Hematopoietic multipotent progenitor cell treated with erythropoietin and hydrocortisone succinate and interleukin-3 and kit ligand, for 6 days (in vitro differentiated cells): ENCODE data around the gene CAPZA1.
"Not testable (repeated sequence)": the region's sequence is repeated elsewhere in the genome, so short reads cannot be mapped to it uniquely, and the experiment has no call there.

Experiments used
- DNase-seq: peaks from one replicate; pipeline ENCODE4 v3.0.0-alpha.2; 2015

The CAPZA1 gene

DNA sequence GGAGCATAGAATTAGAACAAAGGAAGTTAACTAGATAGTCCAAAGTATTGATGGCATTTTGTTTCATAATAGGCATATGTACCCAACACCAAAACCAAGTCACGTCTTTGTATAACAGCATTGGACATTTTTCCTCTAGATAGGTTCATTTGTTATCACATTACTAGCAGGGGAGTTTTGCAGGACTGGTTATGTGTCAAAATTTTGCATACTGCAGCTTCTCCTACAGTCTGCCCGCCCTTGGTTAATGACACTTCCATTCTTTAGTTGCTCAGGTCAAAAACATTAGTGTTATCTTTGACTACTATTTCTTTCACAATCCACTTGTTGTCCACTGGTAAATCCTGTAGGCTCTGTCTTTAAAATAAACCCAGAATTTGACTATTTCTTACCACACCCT, 8.9 kb downstream of the CAPZA1 start:
- DNase-seq = peak; percentile 35

DNA sequence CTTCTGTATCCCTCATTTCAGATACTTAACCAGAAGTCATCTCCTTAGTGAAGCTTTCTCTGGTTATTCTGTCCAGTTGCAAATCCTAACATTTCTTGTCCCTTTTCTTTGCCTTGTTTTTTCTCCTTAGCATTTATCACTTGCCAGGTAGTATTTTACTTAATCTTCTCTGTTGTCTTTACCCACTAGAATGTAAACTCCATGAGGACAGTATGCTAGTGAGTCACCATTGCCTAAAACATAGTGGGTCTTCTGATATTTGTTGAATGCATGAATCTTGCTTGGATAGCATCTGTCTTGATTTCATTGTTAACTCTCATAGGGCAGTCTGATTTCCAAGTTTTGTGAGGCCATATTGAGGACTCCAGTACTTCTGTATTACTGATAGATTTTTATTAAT, 9.6 kb downstream of the CAPZA1 start:
- no peak for DNase-seq

DNA sequence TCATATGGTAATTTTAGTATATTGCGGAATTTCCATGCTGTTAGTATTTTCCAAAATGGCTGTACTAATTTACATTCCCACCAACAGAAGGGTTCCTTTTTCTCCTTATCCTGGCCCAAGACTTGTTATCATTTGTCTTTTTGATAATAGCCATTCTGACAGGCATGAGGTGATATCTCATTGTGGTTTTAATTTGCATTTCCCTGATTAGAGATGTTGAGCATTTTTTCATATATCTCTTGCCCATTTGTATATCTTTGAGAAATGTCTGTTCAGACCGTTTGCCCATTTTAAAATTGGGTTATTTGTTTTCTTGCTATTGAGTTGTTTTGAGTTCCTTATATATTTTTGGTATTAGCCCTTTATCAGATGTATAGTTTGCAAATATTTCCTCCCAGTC, 14.0 kb downstream of the CAPZA1 start:
- DNase-seq = peak; percentile 51

DNA sequence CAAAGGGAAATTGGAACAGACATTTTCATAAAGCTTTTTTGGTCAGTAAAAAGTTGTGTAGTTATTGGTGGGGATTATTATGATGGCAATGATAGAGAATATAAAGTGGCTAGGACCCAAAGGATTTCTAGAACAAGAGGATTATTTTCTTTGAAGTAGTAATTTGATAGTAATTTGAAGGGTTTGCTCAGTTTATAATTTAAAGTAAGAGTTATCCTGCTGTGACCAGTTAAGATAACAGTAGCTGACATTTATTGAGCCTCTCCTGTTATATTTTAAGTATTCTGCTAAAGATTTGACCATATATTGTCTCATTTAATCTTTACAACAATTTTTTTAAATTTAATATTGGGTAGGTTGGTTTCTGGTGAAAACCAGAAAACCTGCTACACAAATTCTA, 14.7 kb downstream of the CAPZA1 start:
- no peak for DNase-seq

DNA sequence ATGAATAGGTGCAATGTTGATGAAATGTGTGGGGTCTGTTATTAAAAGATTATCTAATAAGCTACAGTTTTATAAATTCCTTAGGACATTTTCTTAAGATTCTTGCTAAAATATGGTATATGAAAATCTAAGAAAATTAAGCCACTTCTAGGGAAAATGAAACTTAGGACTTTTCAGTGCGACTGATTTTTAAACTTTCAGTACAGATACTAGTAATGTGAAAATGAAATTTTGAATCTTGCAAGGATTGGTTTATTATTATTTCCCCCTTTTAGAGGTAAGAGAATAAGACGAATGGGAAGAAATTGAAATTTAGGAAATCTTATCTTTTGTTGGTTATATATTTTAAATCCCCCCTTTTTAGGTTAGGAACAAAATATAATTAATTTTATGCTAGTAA, 16.4 kb downstream of the CAPZA1 start:
- no peak for DNase-seq

DNA sequence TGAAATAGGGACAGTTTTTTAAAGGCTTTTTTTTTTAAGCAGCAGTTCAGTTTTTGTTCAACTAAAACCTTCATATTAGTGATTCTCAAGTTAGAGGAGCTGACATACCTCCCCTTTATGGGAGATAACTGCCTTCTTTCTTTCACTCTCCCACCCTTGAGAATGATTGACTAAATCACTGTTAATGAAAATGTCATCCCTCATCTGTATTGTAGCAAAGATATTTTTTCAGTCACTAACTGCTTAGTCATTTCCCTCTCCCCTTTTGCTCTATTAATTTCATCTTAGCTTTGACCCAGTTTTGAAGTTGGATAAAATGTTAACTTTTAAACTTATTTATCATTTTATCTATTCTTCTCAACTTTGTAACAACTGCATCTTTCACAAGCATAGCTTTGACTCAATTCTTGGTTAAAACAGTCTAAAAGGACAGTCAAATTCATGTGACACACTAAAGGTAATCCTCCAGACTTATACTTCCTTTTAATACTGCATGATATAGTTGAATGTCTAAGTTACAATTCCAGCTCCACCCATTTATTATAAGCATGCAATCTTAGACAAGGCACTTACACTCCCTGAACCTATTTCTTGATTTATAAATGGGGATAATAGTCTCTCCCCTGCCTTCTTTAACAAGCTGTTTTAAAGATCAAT, 17.1 kb downstream of the CAPZA1 start:
- DNase-seq = no peak

DNA sequence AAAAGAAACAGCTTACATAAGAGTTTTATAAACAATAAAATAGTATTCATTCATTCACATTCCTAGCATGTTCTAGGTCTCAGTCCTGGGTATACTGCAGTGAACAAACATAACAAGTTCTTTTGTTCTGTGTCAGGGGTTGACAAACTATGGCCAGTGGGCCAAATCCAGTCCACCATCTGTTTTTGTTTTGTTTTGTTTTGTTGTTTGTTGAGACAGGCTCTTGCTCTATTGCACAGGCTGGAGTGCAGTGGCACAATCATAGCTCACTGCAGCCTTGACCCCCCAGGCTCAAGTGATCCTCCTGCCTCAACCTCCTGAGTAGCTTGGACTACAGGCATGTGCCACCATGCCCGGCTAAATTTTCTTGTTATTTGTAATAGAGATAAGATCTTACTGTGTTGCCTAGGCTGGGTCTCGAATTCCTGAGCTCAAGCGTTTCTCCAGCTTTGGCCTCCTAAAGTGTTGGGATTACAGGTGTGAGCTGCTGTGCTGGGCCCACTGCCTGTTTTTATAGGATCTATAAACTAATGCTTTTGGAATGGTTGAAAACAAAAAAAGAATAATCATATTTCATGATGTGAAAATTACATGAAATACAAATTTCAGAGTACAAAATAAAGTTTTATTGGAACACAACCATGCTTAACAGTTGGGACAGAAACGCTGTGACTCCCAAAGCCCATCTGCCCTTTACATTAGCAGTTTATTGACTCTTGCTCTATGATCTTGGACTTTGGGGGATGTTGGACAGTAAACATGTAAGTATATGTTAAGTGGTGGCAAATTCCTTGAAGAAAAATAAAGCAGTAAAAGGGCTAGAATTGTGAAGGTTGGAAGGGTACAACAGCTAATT, 17.9 kb downstream of the CAPZA1 start:
- DNase-seq = no peak

DNA sequence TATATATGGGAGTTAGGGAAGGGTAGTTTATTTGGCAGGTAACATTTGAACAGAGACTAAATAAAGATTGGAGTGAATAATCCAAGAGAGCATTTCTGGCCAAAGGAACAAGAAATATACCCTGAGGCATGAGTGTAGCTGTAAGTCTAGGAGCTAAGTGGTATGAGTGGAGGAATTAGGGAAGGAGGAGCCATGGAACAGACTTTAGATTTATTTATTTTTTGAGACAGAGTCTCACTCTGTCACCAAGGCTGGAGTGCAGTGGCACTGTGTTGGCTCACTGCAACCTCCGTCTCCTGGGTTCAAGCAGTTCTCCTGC, 18.4 kb downstream of the CAPZA1 start:
- no peak for DNase-seq

DNA sequence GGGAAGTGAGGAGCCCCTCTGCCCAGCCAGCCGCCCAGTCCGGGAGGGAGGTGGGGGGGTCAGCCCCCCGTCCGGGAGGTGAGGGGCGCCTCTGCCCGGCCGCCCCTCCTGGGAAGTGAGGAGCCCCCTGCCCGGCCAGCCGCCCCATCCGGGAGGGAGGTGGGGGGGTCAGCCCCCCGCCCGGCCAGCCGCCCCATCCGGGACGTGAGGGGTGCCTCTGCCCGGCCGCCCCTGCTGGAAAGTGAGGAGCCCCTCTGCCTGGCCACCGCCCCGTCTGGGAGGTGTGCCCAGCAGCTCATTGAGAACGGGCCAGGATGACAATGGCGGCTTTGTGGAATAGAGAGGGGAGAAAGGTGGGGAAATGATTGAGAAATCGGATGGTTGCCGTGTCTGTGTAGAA, 20.8 kb downstream of the CAPZA1 start:
- DNase-seq = not testable (repeated sequence)

DNA sequence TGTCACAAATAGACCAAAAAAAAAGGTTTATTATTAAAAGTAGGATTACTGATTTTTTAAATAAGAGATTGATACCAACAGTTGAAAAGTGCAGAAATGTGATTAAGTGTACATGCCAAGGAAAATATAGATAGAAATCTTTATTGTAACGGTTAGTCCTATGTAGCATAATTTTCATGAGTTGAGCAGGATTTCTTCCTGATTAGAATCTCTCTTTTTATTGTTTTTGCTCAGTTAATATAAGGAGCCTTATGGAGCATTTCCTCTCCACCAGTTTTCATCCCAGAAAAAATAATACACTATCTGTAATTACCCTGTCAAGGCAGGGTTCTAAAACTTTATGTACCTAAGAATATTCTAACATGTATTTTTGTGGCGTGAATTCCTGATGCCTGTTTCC, 23.4 kb downstream of the CAPZA1 start:
- no peak for DNase-seq

DNA sequence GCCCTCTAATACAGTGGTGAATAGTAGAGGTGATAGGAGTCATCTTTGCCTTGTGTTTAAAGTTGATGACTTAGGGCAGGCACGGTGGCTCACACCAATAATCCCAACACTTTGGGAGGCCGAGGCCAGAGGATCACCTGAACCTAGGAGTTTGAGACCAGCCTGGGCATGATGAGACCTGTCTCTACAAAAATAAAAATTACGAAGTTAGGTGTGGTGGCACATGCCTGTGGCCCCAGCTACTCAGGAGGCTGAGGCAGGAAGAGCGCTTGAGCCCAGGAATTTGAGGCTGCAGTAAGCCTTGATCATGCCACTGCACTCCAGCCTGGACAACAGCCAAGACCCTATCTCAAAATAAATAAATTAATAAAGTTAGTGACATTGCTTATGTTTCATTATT, 26.6 kb downstream of the CAPZA1 start:
- no peak for DNase-seq

DNA sequence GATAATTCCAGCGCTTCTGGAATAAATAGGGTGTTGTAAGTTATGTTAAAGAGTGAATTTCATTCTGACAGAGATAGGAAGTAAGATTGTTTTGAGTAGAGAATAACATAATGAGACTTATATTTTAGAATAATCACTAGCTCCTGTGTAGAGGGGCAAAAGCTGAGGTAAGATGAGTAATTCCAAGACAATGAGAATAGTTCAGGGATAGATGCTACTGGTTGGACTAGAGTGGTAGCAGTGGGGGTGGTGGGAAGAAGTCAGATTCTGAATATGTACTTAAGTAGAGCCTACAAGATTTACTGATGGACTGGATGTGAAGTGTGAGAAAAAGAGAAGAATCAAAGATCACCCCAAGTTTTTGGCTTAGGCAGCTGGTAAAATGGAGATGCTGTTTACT, 31.6 kb downstream of the CAPZA1 start:
- no peak for DNase-seq

DNA sequence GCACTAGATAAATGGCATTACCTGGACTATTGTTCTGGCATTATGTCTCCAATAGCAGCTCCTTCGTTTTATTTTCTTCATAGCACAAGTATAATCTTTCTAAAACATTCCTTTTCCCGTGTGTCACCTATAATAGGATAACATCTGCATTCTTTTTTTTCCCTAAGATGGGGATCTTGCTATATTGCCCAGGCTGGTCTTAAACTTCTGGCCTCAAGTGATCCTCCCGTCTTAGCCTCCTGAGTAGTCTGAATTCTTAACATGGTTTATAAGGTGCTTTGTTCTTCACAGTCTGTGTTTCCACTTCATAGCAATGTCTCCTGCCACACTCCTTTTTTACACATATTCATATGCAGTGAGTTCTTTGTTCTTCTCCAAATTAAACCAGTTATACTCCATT, 46.2 kb downstream of the CAPZA1 start:
- no peak for DNase-seq

DNA sequence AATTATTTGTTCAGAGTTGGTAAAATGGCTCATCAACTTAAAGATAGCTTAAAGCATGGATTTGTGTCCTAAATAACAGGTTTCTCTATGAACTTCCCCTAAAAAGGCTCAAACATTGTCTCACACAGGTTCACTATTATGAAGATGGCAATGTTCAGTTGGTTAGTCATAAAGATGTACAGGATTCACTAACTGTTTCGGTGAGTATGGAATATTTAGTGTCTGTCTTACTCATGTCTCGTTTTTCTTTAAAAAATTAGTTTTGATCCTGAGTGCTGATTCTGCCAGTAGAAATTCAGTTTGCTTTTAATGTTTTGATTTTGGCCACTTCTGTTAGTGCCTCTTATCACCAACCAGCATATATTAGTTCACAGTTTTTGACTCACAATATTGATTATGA, 47.3 kb downstream of the CAPZA1 start:
- DNase-seq = no peak

DNA sequence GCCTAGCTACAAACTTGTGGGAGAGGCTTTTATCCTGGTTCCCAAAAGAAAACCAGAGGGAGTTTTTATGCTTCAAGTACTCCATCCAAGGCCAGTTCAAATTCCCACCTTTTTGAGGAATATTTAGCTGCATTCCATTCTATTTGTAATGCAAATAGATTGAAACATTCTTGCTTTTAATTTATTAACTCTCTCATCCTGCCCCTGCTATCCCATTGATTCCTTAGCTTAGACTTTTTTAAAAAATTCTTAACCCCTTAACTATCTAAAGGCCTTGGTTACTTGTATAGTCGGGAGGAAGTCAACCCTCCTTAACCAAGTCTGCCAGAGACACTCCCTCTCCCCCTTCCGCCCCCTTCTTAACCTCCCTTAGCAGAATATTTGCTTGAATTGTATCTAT, 52.4 kb downstream of the CAPZA1 start:
- no peak for DNase-seq

DNA sequence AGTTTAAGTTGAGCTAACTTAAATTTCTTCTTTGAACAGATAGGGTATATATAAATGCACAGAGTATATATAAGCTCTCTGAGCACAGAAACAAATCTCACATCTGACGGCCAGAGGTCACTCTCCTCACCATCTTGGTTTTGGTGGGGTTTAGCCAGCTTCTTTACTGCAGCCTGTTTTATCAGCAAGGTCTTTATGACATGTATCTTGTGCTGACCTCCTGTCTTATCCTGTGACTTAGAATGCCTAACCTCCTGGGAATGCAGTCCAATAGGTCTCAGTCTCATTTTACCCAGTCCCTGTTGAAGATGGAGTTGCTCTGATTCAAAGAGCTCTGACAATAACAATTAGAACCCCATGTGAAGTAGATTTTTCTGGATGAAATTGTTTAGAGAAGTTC, 53.2 kb downstream of the CAPZA1 start:
- no peak for DNase-seq

DNA sequence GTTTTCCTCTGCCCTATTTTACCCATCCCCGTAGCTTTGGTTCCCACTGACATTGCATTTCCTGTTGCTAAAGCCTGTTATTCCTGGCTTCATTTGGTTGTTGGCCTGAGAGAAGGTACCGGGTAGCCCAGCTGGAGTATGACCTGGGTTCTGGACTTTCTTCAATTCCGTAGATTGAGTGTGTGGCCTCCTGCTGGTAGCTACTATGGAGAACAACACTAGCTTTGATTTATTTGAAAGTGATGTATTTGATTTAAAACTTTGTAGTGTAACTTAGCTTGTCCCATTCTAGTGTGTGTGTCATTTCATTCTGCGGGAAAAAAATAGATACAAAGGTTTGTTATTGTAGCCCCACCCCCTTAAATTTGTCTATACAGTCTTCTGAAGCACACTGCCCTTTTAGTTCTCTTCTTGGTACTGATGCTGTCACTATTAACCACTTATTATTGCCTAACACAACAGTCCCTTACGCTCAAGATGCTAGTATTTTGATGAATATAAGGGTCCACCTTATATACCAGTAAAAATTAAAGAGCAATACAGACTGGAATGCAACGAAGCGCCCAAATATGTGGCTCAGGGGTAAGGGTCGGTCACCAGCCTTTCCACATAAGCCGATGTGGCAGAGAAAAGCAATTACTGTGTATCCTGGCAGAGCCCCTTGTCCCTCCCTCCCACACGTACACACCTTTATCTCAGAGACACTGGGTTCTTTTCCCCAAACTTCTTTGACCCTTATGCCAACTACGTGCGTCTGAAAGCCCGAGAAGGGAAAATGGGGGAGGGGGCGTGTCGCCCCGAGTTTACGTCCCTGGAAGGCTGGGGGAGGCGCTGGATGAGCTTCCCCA, 54.2 kb downstream of the CAPZA1 start:
- DNase-seq = peak; percentile 59

DNA sequence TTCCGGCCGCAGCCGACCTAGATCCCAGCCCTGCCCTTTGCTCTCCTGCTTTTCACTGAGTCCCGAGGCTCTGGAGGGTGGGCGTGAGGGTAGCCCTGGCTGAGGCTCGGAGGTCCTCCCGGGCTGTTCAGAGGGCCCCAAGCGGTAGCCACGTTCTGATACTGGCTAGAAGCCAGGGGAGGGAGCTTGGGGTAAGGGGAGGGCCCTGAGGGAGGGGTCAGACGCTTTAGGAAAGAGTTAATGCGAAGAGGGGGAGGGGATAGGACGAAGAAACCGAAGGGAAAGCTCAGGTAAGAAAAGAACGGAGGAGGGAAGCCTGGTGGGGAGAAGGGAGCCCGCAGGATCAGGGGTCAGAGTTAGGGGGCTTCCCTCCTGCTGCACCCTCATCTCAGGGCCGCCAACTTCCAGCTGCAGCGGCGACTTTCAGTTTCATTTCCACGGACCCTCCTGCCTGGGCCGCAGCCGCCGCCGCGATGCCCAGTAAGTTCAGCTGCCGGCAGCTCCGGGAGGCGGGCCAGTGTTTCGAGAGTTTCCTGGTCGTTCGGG, 54.9 kb downstream of the CAPZA1 start, which contains the start of gene MOV10:
Gene MOV10, plus strand, starts transcription at position 220 of the 546 bp plus-strand sequence. Its CDS starts 254 bp downstream, at position 474.
- DNase-seq = peak; percentile 84

DNA sequence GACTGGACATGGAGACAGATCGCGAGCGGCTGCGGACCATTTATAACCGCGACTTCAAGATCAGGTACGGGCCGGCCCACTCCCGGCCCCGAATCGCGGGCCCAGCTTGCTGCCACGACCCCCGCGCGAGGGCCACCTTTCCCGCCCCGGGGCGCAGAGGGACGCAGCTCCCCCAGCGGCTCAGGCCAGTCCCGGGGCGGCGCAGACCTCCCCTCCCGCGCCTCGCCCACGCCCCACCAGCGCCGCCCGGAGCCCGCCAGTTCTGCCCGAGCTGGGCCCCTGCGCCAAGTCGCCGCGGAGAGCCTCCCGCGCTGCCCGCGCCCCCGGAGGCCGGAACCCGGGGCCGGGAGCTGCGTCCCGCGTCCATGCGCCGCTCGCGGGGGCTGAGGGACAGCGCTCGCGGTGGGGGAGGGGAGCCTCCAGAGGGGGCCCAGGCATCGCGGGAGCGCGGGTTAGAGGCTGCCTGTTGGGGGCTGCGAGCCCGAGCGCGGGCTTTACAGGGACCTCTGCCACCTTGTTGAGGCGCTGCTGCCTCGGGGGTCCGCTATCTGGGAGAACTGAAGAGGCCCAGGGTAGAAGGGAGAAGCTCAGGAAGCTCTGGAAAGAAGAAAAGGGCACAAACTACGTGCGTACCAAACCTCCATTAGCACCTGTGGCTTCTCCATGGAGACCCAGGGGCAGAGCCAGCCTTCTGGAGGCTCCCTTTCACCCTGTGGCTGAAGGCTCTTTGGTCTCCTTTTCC, 55.5 kb downstream of the CAPZA1 start:
- peak; percentile 55 for DNase-seq

DNA sequence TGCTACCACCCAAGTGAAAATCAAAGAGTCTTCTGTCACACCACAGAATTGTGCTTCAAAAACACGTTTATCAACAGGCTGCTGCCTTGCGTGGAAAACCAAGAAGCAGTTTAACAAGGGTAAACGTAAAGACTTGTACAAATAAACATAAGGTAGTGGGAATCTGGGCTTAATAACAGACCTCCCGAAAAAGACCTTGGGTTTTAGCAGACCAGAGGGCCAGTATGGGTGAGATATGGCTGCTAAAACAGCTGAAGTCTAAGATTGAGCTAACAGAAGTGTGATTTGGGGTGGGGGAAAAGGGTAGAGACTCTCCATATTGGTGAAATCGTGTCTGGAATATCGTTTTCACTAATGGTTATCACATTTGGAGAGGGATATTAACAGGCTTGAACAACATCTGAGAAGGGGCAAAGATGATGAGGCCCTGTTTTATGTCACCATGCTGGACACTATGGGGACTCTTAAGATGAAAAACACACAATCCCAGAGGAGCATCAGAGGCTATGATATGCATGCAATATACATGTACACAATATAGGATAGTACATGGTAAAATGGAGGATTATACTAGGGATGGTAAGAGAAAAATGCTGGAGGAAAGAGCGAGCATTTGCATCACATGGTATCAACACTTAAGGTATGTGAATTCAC, 56.2 kb downstream of the CAPZA1 start:
- DNase-seq = no peak

DNA sequence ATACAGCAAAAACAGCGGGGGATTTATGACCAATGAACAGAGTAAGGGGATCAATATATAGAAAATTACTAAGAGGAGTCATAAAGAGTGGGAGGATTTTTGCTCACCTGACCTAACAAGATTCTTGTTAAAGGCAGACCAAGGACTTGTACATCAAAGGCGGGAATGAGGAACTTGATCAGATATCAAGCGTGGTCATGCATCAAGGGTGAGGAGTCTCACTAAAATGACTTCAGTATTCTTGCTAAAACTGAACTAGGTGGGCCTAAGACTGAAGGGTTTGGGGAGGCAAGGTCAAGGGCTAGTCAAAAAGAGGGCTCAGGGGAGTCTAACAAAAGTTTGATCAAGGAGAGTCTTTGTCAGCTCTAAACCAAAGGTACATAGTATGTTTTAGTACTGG, 56.9 kb downstream of the CAPZA1 start:
- peak; percentile 67 for DNase-seq

DNA sequence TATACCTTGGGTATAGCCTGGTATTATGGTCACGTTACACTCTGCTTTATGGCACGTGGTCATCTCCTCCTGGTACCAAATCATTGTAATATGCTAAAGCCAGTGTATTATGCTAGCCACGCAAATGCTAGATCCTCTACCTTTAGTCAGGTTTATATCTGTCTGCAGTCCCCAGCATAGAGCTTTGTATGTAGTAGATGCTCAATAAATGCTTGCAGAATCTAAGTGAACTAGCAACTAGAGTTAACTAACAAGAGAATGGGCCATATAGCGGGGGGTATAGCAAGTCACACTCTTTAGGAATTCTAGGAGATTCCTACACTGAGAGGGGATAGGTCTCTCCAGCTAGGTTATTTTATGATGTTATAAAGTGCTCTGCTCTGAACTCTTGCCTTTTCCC, 57.9 kb downstream of the CAPZA1 start:
- DNase-seq = no peak
